Stimulated activated CD4-positive, alpha-beta T cell treated with anti-CD3 and anti-CD28 coated beads, Interleukin-15, amount 100 ng/mL, for 48 hours (primary cell): ENCODE results near the gene ACP3.

Source experiments
- DNase-seq, 2 donors: peaks; one replicate each; pipeline ENCODE4 v3.0.0-alpha.2; 2020; ENCODE audit warnings: low read depth in 2 of 2

Gene ACP3

GRCh38 chr3:132406587-132406986, 89.4 kb downstream of the ACP3 start:
- DNase-seq: no peak

- no peak for DNase-seq
Observed at GRCh38 chr3:132407025-132407424, 89.8 kb downstream of the ACP3 start.
